SK-N-SH treated with all-trans-retinoic acid at 6 μM for 48 hours (cell line): Measurements from ENCODE around the gene SRCAP.

Source experiments
- ATAC-seq: fragments of 200-7000 bp; cut with Tn5 transposase; 3 replicates; pipeline ENCODE4 v1.9.1; 2020; ENCODE audit warnings: mild to moderate bottlenecking, moderate library complexity
- ARNTL ChIP-seq: fragments of 450-650 bp; formaldehyde crosslinking; IDR thresholded peaks from 2 replicates; pipeline ENCODE4 v1.5.0; 2020; ENCODE audit warnings: low read depth, mild to moderate bottlenecking, moderate library complexity, borderline replicate concordance
- BACH2 ChIP-seq: fragments of 250-450 bp; sonication (Bioruptor Pico); IDR thresholded peaks from 2 replicates; pipeline ENCODE4 v1.9.0; 2021; ENCODE audit warnings: mild to moderate bottlenecking, borderline replicate concordance
- CREB5 ChIP-seq: fragments of 250-450 bp; sonication (Bioruptor Pico); IDR thresholded peaks from 2 replicates; pipeline ENCODE4 v1.5.1; 2020; ENCODE audit warnings: low read depth, mild to moderate bottlenecking, moderate library complexity
- CSDC2 ChIP-seq: fragments of 250-450 bp; sonication (Bioruptor Pico); IDR thresholded peaks from 2 replicates; pipeline ENCODE4 v1.5.0; 2020; ENCODE audit warnings: mild to moderate bottlenecking, moderate library complexity
- CSRNP3 ChIP-seq: fragments of 250-450 bp; sonication (Bioruptor Pico); IDR thresholded peaks from 2 replicates; pipeline ENCODE4 v1.5.1; 2021; ENCODE audit warnings: mild to moderate bottlenecking, moderate library complexity
- ESRRG ChIP-seq: fragments of 250-450 bp; sonication (Bioruptor Pico); IDR thresholded peaks from 2 replicates; pipeline ENCODE4 v1.6.1; 2021; ENCODE audit warnings: mild to moderate bottlenecking
- GLIS3 ChIP-seq: fragments of 250-450 bp; sonication (Bioruptor Pico); IDR thresholded peaks from 2 replicates; pipeline ENCODE4 v1.5.0; 2020; ENCODE audit warnings: mild to moderate bottlenecking, moderate library complexity
- ISL1 ChIP-seq: fragments of 250-450 bp; sonication (Bioruptor Pico); IDR thresholded peaks from 2 replicates; pipeline ENCODE4 v2.1.2; 2022; ENCODE audit warnings: mild to moderate bottlenecking, moderate library complexity
- OSR1 ChIP-seq: fragments of 250-450 bp; sonication (Bioruptor Pico); IDR thresholded peaks from 2 replicates; pipeline ENCODE4 v1.8.0; 2022; ENCODE audit warnings: moderate library complexity, mild to moderate bottlenecking, inconsistent platforms
- PATZ1 ChIP-seq: fragments of 250-450 bp; sonication (Bioruptor Pico); IDR thresholded peaks from 2 replicates; pipeline ENCODE4 v1.8.0; 2020; ENCODE audit warnings: mild to moderate bottlenecking, moderate library complexity, borderline replicate concordance
- PPARA ChIP-seq: fragments of 250-450 bp; sonication (Bioruptor Pico); IDR thresholded peaks from 2 replicates; pipeline ENCODE4 v1.5.0; 2020; ENCODE audit warnings: mild to moderate bottlenecking, borderline replicate concordance
- RARB ChIP-seq: fragments of 250-450 bp; sonication (Bioruptor Pico); IDR thresholded peaks from 2 replicates; pipeline ENCODE4 v1.8.0; 2021; ENCODE audit warnings: mild to moderate bottlenecking, moderate library complexity
- SNAI2 ChIP-seq: fragments of 250-450 bp; sonication (Bioruptor Pico); IDR thresholded peaks from 2 replicates; pipeline ENCODE4 v1.5.0; 2020; ENCODE audit warnings: mild to moderate bottlenecking, moderate library complexity
- TCF4 ChIP-seq: fragments of 250-450 bp; sonication (Bioruptor Pico); IDR thresholded peaks from 2 replicates; pipeline ENCODE4 v1.8.0; 2021; ENCODE audit warnings: mild to moderate bottlenecking, moderate library complexity, borderline replicate concordance
- TOX ChIP-seq: fragments of 250-450 bp; sonication (Bioruptor Pico); IDR thresholded peaks from 2 replicates; pipeline ENCODE4 v1.8.0; 2021; ENCODE audit warnings: mild to moderate bottlenecking, moderate library complexity, borderline replicate concordance
- TSHZ2 ChIP-seq: fragments of 250-450 bp; sonication (Bioruptor Pico); IDR thresholded peaks from 2 replicates; pipeline ENCODE4 v1.5.0; 2020; ENCODE audit warnings: mild to moderate bottlenecking, moderate library complexity
- ZC3H10 ChIP-seq: fragments of 250-450 bp; sonication (Bioruptor Pico); IDR thresholded peaks from 2 replicates; pipeline ENCODE4 v1.5.1; 2021; ENCODE audit warnings: mild to moderate bottlenecking, moderate library complexity
- ZFP3 ChIP-seq: fragments of 250-450 bp; sonication (Bioruptor Pico); IDR thresholded peaks from 2 replicates; pipeline ENCODE4 v1.5.0; 2020; ENCODE audit warnings: mild to moderate bottlenecking, moderate library complexity
- ZFP30 ChIP-seq: fragments of 450-650 bp; formaldehyde crosslinking; IDR thresholded peaks from 2 replicates; pipeline ENCODE4 v1.5.0; 2022; ENCODE audit warnings: mild to moderate bottlenecking, moderate library complexity
- ZNF565 ChIP-seq: fragments of 450-650 bp; formaldehyde crosslinking; conservative IDR thresholded peaks from 2 replicates; pipeline ENCODE4 v1.5.0; 2020; ENCODE audit warnings: low read depth, mild to moderate bottlenecking, moderate library complexity
- ZNF8 ChIP-seq: fragments of 450-650 bp; formaldehyde crosslinking; IDR thresholded peaks from 2 replicates; pipeline ENCODE4 v1.5.0; 2020; ENCODE audit warnings: mild to moderate bottlenecking, moderate library complexity

Gene SRCAP

GRCh38 chr16:30766933-30767284 lies 67.9 kb downstream of the SRCAP start:
- no peak for ATAC-seq
- no peak for TF ChIP-seq ARNTL (CRISPR knock-in tag)
- TF ChIP-seq PPARA (CRISPR knock-in tag), result no peak
- TF ChIP-seq ESRRG (CRISPR knock-in tag), result no peak

- ATAC-seq, result no peak
- TF ChIP-seq BACH2 (no peak), OSR1 (CRISPR knock-in tag) (no peak), RARB (CRISPR knock-in tag) (no peak), CSRNP3 (no peak), ZNF8 (CRISPR knock-in tag) (no peak), ARNTL (CRISPR knock-in tag) (no peak), TCF4 (CRISPR knock-in tag) (no peak), PATZ1 (CRISPR knock-in tag) (no peak), TOX (CRISPR knock-in tag) (no peak), CSDC2 (CRISPR knock-in tag) (no peak), GLIS3 (CRISPR knock-in tag) (no peak), ESRRG (CRISPR knock-in tag) (no peak), ZC3H10 (CRISPR knock-in tag) (no peak), ZFP3 (CRISPR knock-in tag) (no peak), TSHZ2 (no peak), ZFP30 (CRISPR knock-in tag) (no peak), ZNF565 (CRISPR knock-in tag) (no peak), CREB5 (CRISPR knock-in tag) (no peak), SNAI2 (CRISPR knock-in tag) (no peak)
Observed at GRCh38 chr16:30767767-30768465, 68.9 kb downstream of the SRCAP start.

GRCh38 chr16:30768583-30769181 lies 69.7 kb downstream of the SRCAP start:
- ATAC-seq, result no peak
- no peak for TF ChIP-seq ZNF8 (CRISPR knock-in tag)
- no peak for TF ChIP-seq TOX (CRISPR knock-in tag)
- TF ChIP-seq ISL1, result no peak
- TF ChIP-seq ARNTL (CRISPR knock-in tag), result no peak
- TF ChIP-seq CREB5 (CRISPR knock-in tag), result no peak
